Erythroblast (primary cell): ENCODE measurements around the gene DGKQ.
"Not testable (repeated sequence)": the region's sequence is repeated elsewhere in the genome, so short reads cannot be mapped to it uniquely, and the experiment has no call there.

Experiments
- DNase-seq, 2 experiments: peaks; one replicate each; lab custom pipeline; 2025; lab: John Stamatoyannopoulos, UW
- GATA1 ChIP-seq: IDR thresholded peaks from 2 replicates; pipeline ENCODE4 v1.6.1; 2011; ENCODE audit warnings: low read depth, mild to moderate bottlenecking, control low read depth, low read length, moderate library complexity
- POLR2A ChIP-seq: IDR thresholded peaks from 2 replicates; pipeline ENCODE4 v1.6.1; 2011; ENCODE audit warnings: mild to moderate bottlenecking, low read length

The DGKQ gene

DNA sequence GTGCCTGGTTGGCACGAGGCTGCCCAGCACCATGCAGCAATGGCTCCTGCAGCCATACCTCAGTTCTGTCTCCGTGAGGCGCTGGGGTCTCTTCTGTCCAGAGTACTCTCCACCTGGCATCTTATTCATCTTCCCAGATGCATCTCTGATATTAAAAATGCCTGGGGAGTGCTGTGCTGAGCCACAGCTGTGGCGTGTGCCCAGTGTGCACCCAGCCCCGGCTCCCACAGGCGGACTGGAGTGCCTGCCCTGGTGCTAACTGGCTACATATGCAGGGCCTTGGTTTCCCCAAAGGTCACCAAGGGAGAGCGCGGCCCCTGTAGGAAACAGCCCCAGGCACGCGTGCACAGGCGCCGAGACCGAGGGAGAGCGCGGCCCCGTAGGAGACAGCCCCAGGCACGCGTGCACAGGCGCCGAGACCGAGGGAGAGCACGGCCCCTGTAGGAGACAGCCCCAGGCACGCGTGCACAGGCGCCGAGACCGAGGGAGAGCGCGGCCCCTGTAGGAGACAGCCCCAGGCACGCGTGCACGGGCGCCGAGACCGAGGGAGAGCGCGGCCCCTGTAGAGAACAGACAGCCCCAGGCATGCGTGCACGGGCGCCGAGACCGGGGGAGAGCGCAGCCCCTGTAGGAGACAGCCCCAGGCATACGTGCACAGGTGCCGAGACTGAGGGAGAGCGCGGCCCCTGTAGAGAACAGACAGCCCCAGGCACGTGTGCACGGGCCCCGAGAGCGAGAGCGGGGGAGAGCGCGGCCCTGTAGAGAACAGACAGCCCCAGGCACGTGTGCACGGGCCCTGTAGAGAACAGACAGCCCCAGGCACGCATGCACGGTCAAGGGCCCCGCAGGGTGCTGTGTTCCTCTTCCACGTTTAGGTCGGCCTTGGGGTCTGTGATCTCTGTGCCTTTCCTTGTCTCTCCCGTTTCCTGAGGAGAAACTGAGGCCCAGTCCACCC is 26.6 kb downstream of the DGKQ start:
- TF ChIP-seq POLR2A: no peak
- no peak for DNase-seq

DNA sequence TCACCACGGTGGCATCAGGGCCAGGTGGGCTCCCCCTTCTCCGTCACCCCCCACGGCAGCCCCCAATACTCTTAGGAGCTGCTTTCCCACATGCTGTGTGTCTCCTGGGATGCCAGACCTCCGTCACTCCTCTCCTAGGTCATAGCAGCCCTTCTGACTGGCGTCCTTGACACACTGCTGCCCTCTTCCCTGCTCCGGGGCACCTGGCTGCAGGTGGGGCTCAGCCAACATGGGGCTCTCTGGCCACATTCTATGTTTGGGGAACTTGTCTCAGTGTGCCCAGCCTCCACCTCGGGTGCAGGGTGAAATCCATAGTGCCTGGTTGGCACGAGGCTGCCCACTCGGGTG is 27.3 kb downstream of the DGKQ start:
- no peak for DNase-seq
- TF ChIP-seq GATA1 (no peak), POLR2A (no peak)

DNA sequence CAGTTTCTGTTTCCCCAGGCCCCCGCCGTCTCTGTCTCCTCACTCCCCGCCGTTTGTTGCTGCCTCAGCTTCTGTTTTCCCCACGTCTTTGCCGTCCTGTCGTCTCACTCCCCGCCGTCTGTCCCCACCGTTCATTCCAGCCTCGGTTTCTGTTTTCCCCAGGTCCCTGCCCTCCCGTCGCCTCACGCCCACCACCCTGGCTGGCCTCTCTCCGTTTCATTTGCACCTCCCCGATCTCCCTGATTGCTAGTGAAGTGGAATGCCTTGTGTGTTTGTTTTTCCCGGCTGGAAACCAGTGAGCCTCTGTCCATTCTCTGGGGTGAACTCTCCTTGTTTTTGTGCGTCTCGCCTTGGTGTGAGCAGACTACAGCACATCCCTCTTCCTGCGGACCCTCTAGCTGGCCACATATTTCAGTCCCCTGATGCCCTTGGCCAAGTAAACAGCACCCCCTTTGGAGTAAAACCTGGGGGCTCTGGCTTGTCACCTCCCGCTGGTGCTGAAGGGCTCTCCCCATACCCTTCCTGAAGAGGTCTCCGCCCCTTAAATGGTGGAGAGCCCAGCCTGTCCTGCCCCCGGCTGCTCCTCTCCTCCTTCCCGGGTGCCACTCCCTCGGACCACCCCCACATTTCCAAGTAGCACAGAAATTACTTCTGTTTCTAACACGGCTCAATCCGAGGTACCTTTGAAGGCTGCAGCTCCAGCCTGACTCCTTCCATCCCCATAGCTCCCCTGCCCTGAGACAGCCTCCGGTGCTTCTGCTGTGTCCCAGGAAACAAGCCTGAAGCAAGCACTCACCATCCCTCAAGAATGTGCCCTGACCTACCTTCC is 27.9 kb downstream of the DGKQ start:
- DNase-seq: no peak

DNA sequence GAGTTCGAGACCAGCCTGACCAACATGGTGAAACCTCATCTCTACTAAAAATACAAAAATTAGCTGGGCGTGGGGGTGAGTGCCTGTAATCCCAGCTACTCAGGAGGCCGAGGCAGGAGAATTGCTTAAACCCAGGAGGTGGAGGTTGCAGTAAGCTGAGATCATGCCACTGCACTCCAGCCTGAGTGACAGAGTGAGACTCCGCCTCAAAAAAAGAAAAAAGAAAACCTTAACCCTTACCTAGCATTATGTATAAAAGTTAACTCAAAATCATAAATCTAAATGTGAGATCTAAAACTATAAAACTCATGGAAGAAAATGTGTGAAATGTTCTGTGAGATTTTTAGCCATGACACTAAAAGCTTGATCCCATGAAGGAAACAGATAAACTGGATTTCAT is 33.9 kb downstream of the DGKQ start:
- not testable (repeated sequence) for DNase-seq

More for the DNA sequence above, 27.9 kb downstream of the DGKQ start:
- TF ChIP-seq POLR2A (no peak), GATA1 (no peak)

DNA sequence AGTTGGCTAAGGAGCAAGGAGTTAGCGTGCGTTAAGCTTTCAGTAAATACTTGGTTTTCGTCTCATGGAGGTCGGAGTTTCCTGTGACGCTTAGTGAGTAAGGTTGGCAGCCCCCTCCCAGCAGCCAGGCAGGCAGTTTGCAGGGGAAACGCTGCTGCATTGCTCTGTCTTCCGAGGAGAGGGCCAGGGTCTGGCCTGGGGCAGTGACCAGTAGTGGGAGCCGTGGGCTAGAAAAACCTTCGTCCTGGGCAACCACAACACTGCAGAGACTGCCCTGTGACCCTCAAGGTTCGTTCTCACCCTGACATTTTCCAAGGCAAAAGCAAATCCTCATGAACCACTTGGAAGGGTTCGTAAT is 40.7 kb downstream of the DGKQ start:
- no peak for DNase-seq
- TF ChIP-seq POLR2A (no peak), GATA1 (no peak)

DNA sequence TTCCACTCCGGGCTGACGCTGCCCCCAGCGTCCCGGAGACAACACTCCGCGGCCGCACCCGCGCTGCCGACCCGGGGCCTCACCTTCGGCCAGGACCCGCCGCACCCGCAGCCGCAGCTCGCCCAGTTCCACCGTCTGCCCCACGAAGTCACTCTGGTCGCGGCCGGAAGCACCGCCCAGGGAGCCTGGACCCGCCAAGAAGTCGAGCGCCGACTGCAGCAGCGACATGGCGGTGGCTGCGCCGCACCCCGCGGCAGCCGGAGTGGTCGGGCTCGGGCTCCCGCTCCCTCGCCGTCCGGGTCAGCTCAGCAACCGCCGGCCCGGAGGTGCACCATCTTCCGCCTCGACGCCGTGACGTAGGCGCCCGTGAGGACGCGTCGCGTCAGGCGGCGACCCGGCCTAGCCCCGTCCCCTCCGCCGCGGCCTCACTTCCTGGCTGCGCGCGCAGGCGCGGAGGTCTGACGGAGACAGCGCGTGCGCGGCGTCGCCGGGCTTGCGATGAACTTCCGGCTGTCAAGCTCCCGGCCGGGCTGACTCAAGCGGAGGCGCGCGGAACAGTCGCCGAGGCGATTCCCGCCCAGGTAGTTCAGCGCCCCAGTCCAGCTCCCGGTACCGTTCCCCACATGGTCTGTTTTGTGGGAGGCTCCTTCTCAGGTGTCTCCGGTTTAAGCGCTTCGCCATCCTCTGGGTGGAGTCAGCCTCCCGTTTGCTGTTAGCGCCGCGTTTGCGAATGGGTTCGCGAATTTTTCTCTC is 41.2 kb downstream of the DGKQ start, which contains the start of the genes GAK and TMEM175:
GAK (minus strand) TSS at position 357 of the 753 bp plus-strand sequence; CDS start at position 228, 129 bp downstream.
TMEM175 (plus strand) TSS at position 501 of the 753 bp plus-strand sequence. CDS start 15,280 bp downstream, outside the sequence.
- no peak for TF ChIP-seq GATA1
- peak; percentile 95 for TF ChIP-seq POLR2A
- DNase-seq: peak; percentile 97 to 99

DNA sequence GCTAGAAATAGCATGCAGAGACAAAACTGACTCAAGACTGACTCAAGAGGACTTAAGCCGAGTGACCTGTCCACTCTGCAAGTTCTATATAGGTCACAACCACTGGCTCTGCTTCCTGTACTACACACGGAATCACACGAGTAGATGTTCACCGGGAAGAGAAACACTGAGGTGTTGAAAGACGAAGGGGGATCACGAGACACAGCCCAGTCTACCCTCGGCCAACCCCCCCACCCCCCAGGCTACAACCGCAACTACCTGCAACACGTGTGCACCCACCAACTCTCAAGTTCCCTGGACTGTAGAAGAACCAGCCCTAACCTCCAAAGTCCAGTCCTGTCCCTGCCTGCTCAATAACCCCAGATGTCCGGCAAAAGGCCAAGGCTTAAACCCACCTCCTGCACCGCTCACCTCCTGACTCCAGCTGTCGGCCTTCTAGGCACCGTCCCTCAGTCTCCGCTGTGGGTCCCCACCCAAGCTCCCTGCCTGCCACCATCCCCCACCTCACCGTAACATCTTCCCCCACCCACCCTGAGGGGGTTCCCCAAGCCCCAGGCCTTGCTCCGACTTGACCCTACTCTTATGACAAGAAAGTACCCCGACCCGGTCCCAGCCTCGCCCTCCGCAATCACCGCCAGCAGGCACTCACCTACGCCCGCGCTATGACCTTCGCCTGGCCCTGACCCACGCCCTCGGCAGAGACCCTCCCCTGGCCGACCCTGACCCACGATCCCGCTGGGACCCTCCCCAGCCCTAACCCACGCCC is 42.0 kb downstream of the DGKQ start:
- TF ChIP-seq POLR2A: no peak
- DNase-seq: peak; percentile 55 to 71

DNA sequence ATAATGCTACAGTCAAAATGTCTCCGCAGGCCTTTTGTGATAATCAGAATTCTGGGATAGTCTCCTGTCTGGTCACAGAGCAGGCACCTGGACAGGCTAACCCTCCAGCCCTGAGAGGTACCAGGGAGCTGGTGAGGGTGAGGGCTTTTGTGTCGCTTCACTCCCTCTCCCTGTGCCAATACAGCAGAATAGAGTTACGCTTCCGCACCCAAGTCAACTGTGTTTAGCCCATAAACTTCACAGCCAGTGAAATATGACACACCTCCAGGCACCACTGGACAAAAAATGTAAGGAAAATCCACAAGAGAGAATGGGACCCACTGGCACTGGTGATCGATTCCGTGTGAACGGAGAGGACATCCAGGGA is 42.6 kb downstream of the DGKQ start:
- DNase-seq: no peak
- TF ChIP-seq POLR2A: no peak
- no peak for TF ChIP-seq GATA1

DNA sequence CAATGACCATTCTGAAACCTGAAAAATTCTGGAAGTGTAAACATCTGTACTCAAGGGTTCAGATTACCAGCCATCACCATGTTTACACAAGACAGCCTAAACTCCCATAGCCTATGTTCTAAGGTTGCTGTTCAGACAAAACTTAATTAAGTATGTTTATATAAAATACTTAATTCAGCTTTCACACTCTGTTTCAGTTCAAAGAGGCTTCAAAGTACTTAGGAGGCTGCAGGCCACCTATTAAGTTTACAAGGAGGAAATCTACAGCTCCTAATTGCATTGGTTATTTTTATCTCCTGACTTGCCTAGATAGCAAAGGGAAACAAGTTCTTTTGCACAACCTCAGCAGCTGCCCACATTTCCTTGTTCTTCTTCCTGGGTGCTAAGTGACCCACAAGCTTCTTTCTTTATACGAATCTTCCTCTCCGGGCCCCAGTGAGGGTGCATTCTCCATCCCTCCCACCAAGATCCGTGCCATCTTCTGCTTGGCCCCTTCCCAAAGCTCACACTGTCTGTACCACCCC is 43.3 kb downstream of the DGKQ start:
- peak in 1 of 2 experiments; percentile 35 for DNase-seq
- TF ChIP-seq POLR2A (no peak), GATA1 (no peak)

DNA sequence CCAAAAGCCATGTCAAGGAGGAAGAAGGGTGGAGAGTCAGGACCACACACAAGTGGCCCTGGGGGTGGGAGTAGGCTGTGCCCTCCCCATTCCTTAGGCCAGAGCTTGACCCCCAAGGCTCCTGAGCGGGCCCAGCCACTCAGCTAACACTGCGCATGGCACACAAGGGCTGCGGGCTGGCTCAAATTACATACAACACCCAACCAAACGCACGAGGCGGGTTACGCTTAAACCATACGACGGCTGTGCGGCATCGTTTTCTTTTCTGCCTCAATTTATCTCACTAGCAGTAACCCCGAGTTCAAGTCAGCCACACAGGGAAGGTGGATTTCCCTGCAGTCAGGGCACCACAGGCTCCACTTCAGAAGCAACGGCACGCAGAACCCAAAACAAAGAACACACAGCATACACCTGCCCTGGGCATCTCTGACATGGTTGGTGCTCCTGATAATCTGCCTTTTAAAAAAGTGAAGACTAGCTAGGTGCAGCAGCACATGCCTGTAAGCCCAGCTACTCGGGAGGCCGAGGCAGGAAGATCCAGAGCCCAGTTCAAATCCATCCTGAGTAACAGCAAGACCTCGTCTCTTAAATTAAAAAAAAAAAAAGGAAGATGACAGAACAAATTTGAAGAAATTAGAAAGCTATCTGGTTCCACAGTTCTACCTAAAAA is 44.1 kb downstream of the DGKQ start:
- DNase-seq: no peak
- TF ChIP-seq POLR2A (no peak), GATA1 (no peak)

DNA sequence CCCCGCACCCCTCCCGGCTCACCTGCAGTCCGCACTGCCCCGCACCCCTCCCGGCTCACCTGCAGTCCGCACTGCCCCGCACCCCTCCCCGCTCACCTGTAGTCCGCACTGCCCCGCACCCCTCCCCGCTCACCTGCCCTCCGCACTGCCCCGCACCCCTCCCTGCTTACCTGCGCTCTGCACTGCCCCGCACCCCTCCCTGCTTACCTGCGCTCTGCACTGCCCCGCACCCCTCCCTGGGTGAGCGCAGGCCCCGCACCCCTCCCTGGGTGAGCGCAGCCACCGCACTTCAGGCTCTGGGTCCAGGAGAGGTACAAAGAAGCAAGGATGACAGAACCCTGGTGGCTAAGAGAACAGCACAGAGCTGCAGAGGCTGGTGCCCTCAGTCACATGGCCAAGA is 45.8 kb downstream of the DGKQ start:
- DNase-seq: peak; percentile 7 to 25

DNA sequence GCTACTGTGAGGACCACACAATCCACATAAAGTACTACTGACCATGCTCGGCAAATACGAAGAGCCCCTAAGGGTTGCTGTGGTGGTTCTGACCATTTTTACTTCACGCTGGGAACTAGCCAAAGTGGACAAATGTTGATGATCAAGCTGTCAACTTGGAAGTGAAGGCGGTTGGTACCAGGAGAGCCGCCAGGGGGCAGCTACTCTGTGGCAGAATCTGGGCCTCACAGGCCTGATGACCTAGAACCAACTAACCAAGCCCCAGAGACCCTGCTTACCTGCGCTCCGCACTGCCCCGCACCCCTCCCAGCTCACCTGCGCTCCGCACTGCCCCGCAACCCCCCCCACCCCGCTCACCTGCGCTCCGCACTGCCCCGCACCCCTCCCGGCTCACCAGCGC is 46.8 kb downstream of the DGKQ start:
- DNase-seq: peak; percentile 44 to 50
- TF ChIP-seq GATA1: no peak
